ENCODE measurements around the gene CYP39A1. TPM values are rescaled to one million over a fixed set of nuclear protein-coding genes. Genes with fewer than 3 reads are reported as not detected.

CYP39A1 gene
- 4.5 and 6.2 TPM in 2 replicates for total RNA-seq (2014; rRNA removed; shearing (Covaris generic))

- DNase-seq (ENCODE audit: low read depth), result peak; percentile 93
These were observed at the start of gene CYP39A1, which contains the start of gene SLC25A27 for GRCh38 chr6:46652603-46653438. Gene CYP39A1, minus strand, starts transcription at chr6:46652818. Its CDS starts 236 bp downstream, at chr6:46652582. Gene SLC25A27, plus strand, starts transcription at chr6:46652975. Its CDS starts 218 bp downstream, at chr6:46653193.

- no peak for DNase-seq (ENCODE audit: low read depth)
These were observed 47.4 kb upstream of the CYP39A1 start for GRCh38 chr6:46699970-46700369.

GRCh38 chr6:46690911-46691451 is 38.4 kb upstream of the CYP39A1 start:
- DNase-seq (ENCODE audit: low read depth), result no peak

- no peak for DNase-seq (ENCODE audit: low read depth)
These were observed 37.6 kb upstream of the CYP39A1 start for GRCh38 chr6:46690141-46690755.

- no peak for DNase-seq (ENCODE audit: low read depth)
These were observed 37.0 kb upstream of the CYP39A1 start for GRCh38 chr6:46689657-46690056.

GRCh38 chr6:46688966-46689335 is 36.3 kb upstream of the CYP39A1 start:
- no peak for DNase-seq (ENCODE audit: low read depth)

GRCh38 chr6:46688117-46688965 is 35.7 kb upstream of the CYP39A1 start:
- DNase-seq (ENCODE audit: low read depth), result no peak

- no peak for DNase-seq (ENCODE audit: low read depth)
These were observed 35.0 kb upstream of the CYP39A1 start, which contains the start of gene TDRD6 for GRCh38 chr6:46687619-46688097. Gene TDRD6, plus strand, starts transcription at chr6:46687885. Its CDS starts 244 bp downstream, at chr6:46688129.

GRCh38 chr6:46684771-46685170 is 32.2 kb upstream of the CYP39A1 start:
- DNase-seq (ENCODE audit: low read depth), result peak; percentile 77

- peak; percentile 15 for DNase-seq (ENCODE audit: low read depth)
These were observed 24.7 kb upstream of the CYP39A1 start for GRCh38 chr6:46677314-46677654.

- DNase-seq (ENCODE audit: low read depth), result no peak
These were observed 24.1 kb upstream of the CYP39A1 start for GRCh38 chr6:46676604-46677313.

- DNase-seq (ENCODE audit: low read depth), result no peak
These were observed 21.8 kb upstream of the CYP39A1 start for GRCh38 chr6:46674410-46674809.

GRCh38 chr6:46667377-46667776 is 14.8 kb upstream of the CYP39A1 start:
- no peak for DNase-seq (ENCODE audit: low read depth)

- DNase-seq (ENCODE audit: low read depth), result no peak
These were observed 8.9 kb upstream of the CYP39A1 start for GRCh38 chr6:46661483-46661882.

- DNase-seq (ENCODE audit: low read depth), result no peak
These were observed 5.0 kb upstream of the CYP39A1 start for GRCh38 chr6:46657642-46658041.

GRCh38 chr6:46655803-46656202 is 3.2 kb upstream of the CYP39A1 start:
- peak; percentile 20 for DNase-seq (ENCODE audit: low read depth)

- no peak for DNase-seq (ENCODE audit: low read depth)
These were observed 999 bp upstream of the CYP39A1 start for GRCh38 chr6:46653439-46654195.

- DNase-seq (ENCODE audit: low read depth), result no peak
These were observed 401 bp downstream of the CYP39A1 start for GRCh38 chr6:46652232-46652602.

GRCh38 chr6:46651816-46652215 is 802 bp downstream of the CYP39A1 start:
- DNase-seq (ENCODE audit: low read depth), result peak; percentile 24

GRCh38 chr6:46651006-46651405 is 1.6 kb downstream of the CYP39A1 start:
- peak; percentile 12 for DNase-seq (ENCODE audit: low read depth)

Data from M059J (cell line).